ENCODE measurements around the gene FNTB. TPM values are rescaled to one million over a fixed set of nuclear protein-coding genes. Genes with fewer than 3 reads are reported as not detected.

The FNTB gene
- total and polyA plus RNA-seq, 2 of the 8 experiments (the other 6 are each of a cell fraction or from before 2014, with no cell fraction given), result 16.0 to 20.7 TPM

DNA sequence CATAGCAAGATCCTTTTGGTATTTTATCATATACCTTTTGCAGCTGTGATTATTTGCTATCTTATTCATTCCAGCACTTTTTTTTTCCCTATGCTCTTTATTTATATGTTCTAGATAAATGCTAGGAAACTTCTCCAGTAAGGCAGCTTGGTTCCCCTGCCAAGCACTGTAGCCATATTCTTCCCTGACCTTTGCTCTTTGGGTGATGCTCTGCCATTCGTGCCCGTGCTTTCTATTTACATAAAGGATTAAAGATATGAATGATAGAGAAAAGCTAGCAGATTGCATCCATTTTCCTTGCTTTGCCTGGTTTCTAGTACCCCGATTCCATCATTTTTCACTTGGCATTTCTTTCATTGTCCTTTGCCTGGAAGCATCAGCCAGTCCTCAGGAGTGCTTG is 42.2 kb downstream of the FNTB start:
- H2BK5ac ChIP-seq (ENCODE audit: low read depth, low read length), result no peak overlapping the region
- no peak overlapping the region for H2AFZ ChIP-seq (ENCODE audit: low read length)
- H3K23me2 ChIP-seq (ENCODE audit: low read depth, low read length), result no peaks in the 10 kb centered on the region
- peaks cover 2 to 17% (median 6%) of the 10 kb centered on the region in 4 experiments; a peak in 6 of 8 replicates for H3K36me3 ChIP-seq (ENCODE audit: control insufficient read depth in 2 of 4, insufficient read depth in 4 of 4, low read length in 3 of 4)
- H2BK20ac ChIP-seq (ENCODE audit: low read length), result no peak overlapping the region
- no peak overlapping the region for H4K5ac ChIP-seq (ENCODE audit: insufficient read length, low read depth, low read length)
- no peak overlapping the region for H4K8ac ChIP-seq (ENCODE audit: extremely low read depth, insufficient read depth, low read length)
- no peaks in the 10 kb centered on the region for H3K79me1 ChIP-seq (ENCODE audit: low read depth, low read length)
- no peak for DNase-seq (ENCODE audit: low read depth in 1 of 2, low spot score in 2 of 2)
- no peak overlapping the region for H2BK120ac ChIP-seq (replicated peaks; ENCODE audit: low read depth, low read length)
- no peak overlapping the region for H2AK5ac ChIP-seq (ENCODE audit: low read depth, low read length)
- H3K14ac ChIP-seq (ENCODE audit: insufficient read length), result no peak overlapping the region
- H3K4me1 ChIP-seq (replicated peaks in 1 of 4; ENCODE audit: control insufficient read depth in 3 of 4, insufficient read depth in 4 of 4, low read length in 3 of 4), result no peaks in the 10 kb centered on the region
- no peak for FAIRE-seq
- ChIA-PET CTCF (ENCODE audit: partially characterized antibody) (interaction anchor here (1.6 to 3.4 kb wide), 2 partner anchors 8 to 9 kb away, joined by 5 to 34 read pairs; no protein-coding TSS in a partner anchor), POLR2A (ENCODE audit: partially characterized antibody) (no interaction called here)
- H3K9me3 ChIP-seq (ENCODE audit: insufficient read depth in 2 of 2, low read depth in 1 of 2, low read length in 1 of 2), result no peaks in the 10 kb centered on the region
- H3K4me3 ChIP-seq (ENCODE audit: extremely low read depth in 1 of 4, insufficient read depth in 2 of 4, low read depth in 3 of 4, low read length in 4 of 4), result no peak overlapping the region
- TF ChIP-seq KDM4A (IDR thresholded peaks at IDR 0.05; ENCODE audit: low read depth, low read length, severe bottlenecking) (no peak), RXRA (IDR thresholded peaks at IDR 0.05; ENCODE audit: insufficient read depth, low read depth, low read length) (no peak), KDM5A (IDR thresholded peaks at IDR 0.05; ENCODE audit: low read length) (no peak), RFX5 (IDR thresholded peaks at IDR 0.05; ENCODE audit: borderline replicate concordance, low read depth, low read length) (no peak), SP4 (IDR thresholded peaks at IDR 0.05; ENCODE audit: low read length) (no peak), POLR2A (IDR thresholded peaks at IDR 0.05; ENCODE audit: control extremely low read depth in 1 of 2, low read depth in 2 of 2, low read length in 2 of 2) (no peak), CTBP2 (IDR thresholded peaks at IDR 0.05; ENCODE audit: borderline replicate concordance, insufficient read depth, insufficient read length, low read length) (no peak), SUZ12 (IDR thresholded peaks at IDR 0.05; ENCODE audit: low read length) (no peak)
- TF ChIP-seq, protein P1, sequence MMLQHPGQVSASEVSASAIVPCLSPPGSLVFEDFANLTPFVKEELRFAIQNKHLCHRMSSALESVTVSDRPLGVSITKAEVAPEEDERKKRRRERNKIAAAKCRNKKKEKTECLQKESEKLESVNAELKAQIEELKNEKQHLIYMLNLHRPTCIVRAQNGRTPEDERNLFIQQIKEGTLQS (IDR thresholded peaks at IDR 0.05; ENCODE audit: insufficient read depth, low read depth, low read length), result no peak
- TF ChIP-seq, protein P2, sequence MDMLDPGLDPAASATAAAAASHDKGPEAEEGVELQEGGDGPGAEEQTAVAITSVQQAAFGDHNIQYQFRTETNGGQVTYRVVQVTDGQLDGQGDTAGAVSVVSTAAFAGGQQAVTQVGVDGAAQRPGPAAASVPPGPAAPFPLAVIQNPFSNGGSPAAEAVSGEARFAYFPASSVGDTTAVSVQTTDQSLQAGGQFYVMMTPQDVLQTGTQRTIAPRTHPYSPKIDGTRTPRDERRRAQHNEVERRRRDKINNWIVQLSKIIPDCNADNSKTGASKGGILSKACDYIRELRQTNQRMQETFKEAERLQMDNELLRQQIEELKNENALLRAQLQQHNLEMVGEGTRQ (IDR thresholded peaks at IDR 0.05; ENCODE audit: low read length), result no peak
- no peak overlapping the region for H3K27ac ChIP-seq (ENCODE audit: low read depth, low read length)
- no peak overlapping the region for H2BK12ac ChIP-seq (ENCODE audit: low read depth, low read length)
- no peak overlapping the region for H3K23ac ChIP-seq (ENCODE audit: insufficient read length)
- WGBS, 2 experiments (ENCODE audit: extremely low coverage in 1 of 2, insufficient coverage in 1 of 2, insufficient read length in 1 of 2, insufficient replicate concordance in 2 of 2, low coverage in 1 of 2, low lambda C conversion rate in 2 of 2, missing lambda C conversion rate in 1 of 2), result 83% methylated on average over 3 of the region's 3 CpGs; no CpG with 5 or more reads in 1 of the 2 experiments
- no peaks in the 10 kb centered on the region for H3K27me3 ChIP-seq (replicated peaks in 1 of 4; ENCODE audit: control insufficient read depth in 3 of 4, extremely low read depth in 1 of 4, insufficient read depth in 3 of 4, low read length in 3 of 4)
- H3K56ac ChIP-seq (replicated peaks; ENCODE audit: insufficient read length, low read depth, low read length), result no peak overlapping the region
- no peak overlapping the region for H4K91ac ChIP-seq (replicated peaks; ENCODE audit: insufficient read length, low read length)
- H3K79me2 ChIP-seq (ENCODE audit: control insufficient read depth in 1 of 2, insufficient read depth in 2 of 2, low read length in 2 of 2), result no peaks in the 10 kb centered on the region
- no peak overlapping the region for H3K18ac ChIP-seq (ENCODE audit: extremely low read depth, low read length)
- no peak overlapping the region for H3K4me2 ChIP-seq (ENCODE audit: insufficient read depth in 1 of 2, low read depth in 2 of 2, low read length in 2 of 2)
- no peak overlapping the region for H3K4ac ChIP-seq (replicated peaks; ENCODE audit: insufficient read length, low read depth, low read length)
- peaks cover 0 to 2% of the 10 kb centered on the region in 2 experiments for H4K20me1 ChIP-seq (replicated peaks in 1 of 2; ENCODE audit: control insufficient read depth in 1 of 2, insufficient read depth in 2 of 2, low read length in 2 of 2)
- no peak overlapping the region for H2BK15ac ChIP-seq (ENCODE audit: low read length)
- no peak overlapping the region for H3K9ac ChIP-seq (replicated peaks in 1 of 4; ENCODE audit: extremely low read depth in 1 of 4, low read depth in 3 of 4, low read length in 3 of 4)
